HepG2 (cell line): ENCODE measurements around the gene CMTM1. TPM values are rescaled to one million over a fixed set of nuclear protein-coding genes. Genes with fewer than 3 reads are reported as not detected.

Experiments used
- ATAC-seq: fragments of 200-7000 bp; cut with Tn5 transposase; 3 replicates; pipeline ENCODE4 v1.9.1; 2020; ENCODE audit warnings: mild to moderate bottlenecking, moderate library complexity
- BruUV-seq: library from RNA; stranded (reverse); fragments of 400-500 nt; replicated peaks from 2 replicates; lab custom pipeline; 2021; lab: Mats Ljungman, UMichigan
- CTCF ChIA-PET: fragments of 300-600 bp; formaldehyde crosslinking; extraction: SDS; loops from one replicate; lab custom pipeline; 2021; ENCODE audit warnings: low total read pairs, inconsistent platforms, low intra/inter-chr PET ratio; lab: Yijun Ruan, JAX
- POLR2A ChIA-PET: fragments of 350-600 bp; sonication (Branson Sonifier 250); formaldehyde crosslinking; loops from one replicate; lab custom pipeline; 2020; ENCODE audit warnings: antibody characterized with exemption, inconsistent platforms; lab: Yijun Ruan, JAX
- DNase-seq: peaks from one replicate; pipeline ENCODE4 v3.0.0-alpha.2; 2015; ENCODE audit warnings: low spot score
- FAIRE-seq: peaks from 3 replicates; lab custom pipeline; 2011; peaks lifted over from hg19 to GRCh38; lab: Jason Lieb, UNC
- H2AFZ ChIP-seq: one replicate; pipeline ENCODE4 v1.6.1; 2011; ENCODE audit warnings: low read length, inconsistent platforms
- H3K27ac ChIP-seq: fragments of 300-600 bp; 3 replicates; pipeline ENCODE4 v1.8.0; 2011; ENCODE audit warnings: mixed run types, mild to moderate bottlenecking, mixed read lengths, low read length, inconsistent platforms; ENCODE audit not compliant: insufficient read depth; ENCODE audit errors: extremely low read length
- H3K27me3 ChIP-seq, 2 experiments: fragments of 200-600 bp in 1 of 2; 2 replicates in 1 of 2; 3 replicates in 1 of 2; pipeline versions ENCODE4 v1.6.0 to v1.8.0; 2011; ENCODE audit warnings: low read length in 2 of 2, mild to moderate bottlenecking in 2 of 2, moderate library complexity in 2 of 2, inconsistent platforms in 1 of 2; ENCODE audit not compliant: insufficient read depth in 2 of 2, control insufficient read depth in 1 of 2
- H3K36me3 ChIP-seq, 2 experiments: fragments of 200-600 bp in 1 of 2; replicated peaks in 1 of 2; 2 replicates in 1 of 2; 3 replicates in 1 of 2; pipeline versions ENCODE4 v1.5.1 to v1.8.0; 2011; ENCODE audit warnings: low read length in 2 of 2, inconsistent platforms in 1 of 2; ENCODE audit not compliant: insufficient read depth in 2 of 2, control insufficient read depth in 1 of 2
- H3K4me1 ChIP-seq: 2 replicates; pipeline ENCODE4 v1.5.1; 2012; ENCODE audit warnings: low read length, inconsistent platforms; ENCODE audit not compliant: insufficient read depth
- H3K4me2 ChIP-seq: 2 replicates; pipeline ENCODE4 v1.6.0; 2011; ENCODE audit warnings: low read depth, low read length, inconsistent platforms
- H3K4me3 ChIP-seq, 3 experiments: fragments of 200-600 bp in 1 of 3; sonication (generic), shearing (Covaris generic) in 1 of 3; replicated peaks in 1 of 3; 2 replicates each; pipeline ENCODE4 v1.5.1; 2011 to 2016; ENCODE audit warnings: low read length in 3 of 3, inconsistent platforms in 2 of 3, low read depth in 2 of 3, mild to moderate bottlenecking in 2 of 3, control low read depth in 1 of 3, mixed read lengths in 1 of 3; ENCODE audit not compliant: insufficient read depth in 1 of 3
- H3K79me2 ChIP-seq: one replicate; pipeline ENCODE4 v1.6.1; 2011; ENCODE audit warnings: low read length, inconsistent platforms; ENCODE audit not compliant: insufficient read depth
- H3K9ac ChIP-seq: 2 replicates; pipeline ENCODE4 v1.6.0; 2011; ENCODE audit warnings: mild to moderate bottlenecking, low read depth, low read length, inconsistent platforms; ENCODE audit not compliant: insufficient read depth
- H3K9me3 ChIP-seq: 2 replicates; pipeline ENCODE4 v1.5.1; 2012; ENCODE audit warnings: mild to moderate bottlenecking, low read length
- H4K20me1 ChIP-seq: 2 replicates; pipeline ENCODE4 v1.6.0; 2011; ENCODE audit warnings: inconsistent platforms, mild to moderate bottlenecking, low read length, moderate library complexity; ENCODE audit not compliant: insufficient read depth
- FOXA3 ChIP-seq: IDR thresholded peaks from 2 replicates; pipeline ENCODE4 v1.6.1; 2016; ENCODE audit warnings: missing genetic modification reagents, missing compliant biosample characterization
- SMAD3 ChIP-seq: sonication (generic); formaldehyde crosslinking; IDR thresholded peaks from 2 replicates; pipeline ENCODE4 v1.4.0; 2020; ENCODE audit warnings: missing genetic modification reagents
- SRF ChIP-seq: IDR thresholded peaks from 2 replicates; pipeline ENCODE4 v1.6.1; 2011; ENCODE audit warnings: mild to moderate bottlenecking, low read depth, low read length, moderate library complexity
- ZNF605 ChIP-seq: sonication (generic); formaldehyde crosslinking; IDR thresholded peaks from 2 replicates; pipeline ENCODE4 v1.8.0; 2022; ENCODE audit warnings: mild to moderate bottlenecking, missing genetic modification reagents
- ZNF878 ChIP-seq: sonication (generic); formaldehyde crosslinking; IDR thresholded peaks from 2 replicates; pipeline ENCODE4 v1.8.1; 2023; ENCODE audit warnings: mild to moderate bottlenecking, missing genetic modification reagents, moderate library complexity
- WGBS: methylation state at CpG from one replicate; pipeline ENCODE4 v1.1.6; 2017; ENCODE audit warnings: low lambda C conversion rate; 5-methylcytosine and 5-hydroxymethylcytosine counted together
- in situ Hi-C: cut with HindIII; loops from 2 replicates; pipeline ENCODE4 v1.10.0; 2017; ENCODE audit warnings: low pct_unique_long_range_greater_than_20kb; ENCODE audit not compliant: extremely low pct_ligation_motif_present
- intact Hi-C: fragments of 100-400 bp; cut with micrococcal nuclease; formaldehyde crosslinking; loops from one replicate; pipeline ENCODE4 v1.10.0; 2022; ENCODE audit not compliant: unreplicated experiment
- polyA plus RNA-seq, 8 experiments: library from polyadenylated mRNA; depleted of rRNA in 3 of 8; stranded (reverse) in 7 of 8; unstranded in 1 of 8; fragments of >200 nt; fragmentation: Illumina TruSeq in 4 of 8; extraction: Trizol in 4 of 8; gene quantifications; 2 replicates each; pipeline versions ENCODE4 v1.2.1 to v1.2.3, GENCODE V29; 2011 to 2016; ENCODE audit warnings: low read depth in 4 of 8, missing spikeins in 1 of 8, mixed read lengths in 1 of 8; ENCODE audit not compliant: insufficient read depth in 1 of 8
- total RNA-seq, 5 experiments: library from RNA; depleted of rRNA; stranded (reverse); fragments of >200 nt; fragmentation: Illumina TruSeq; extraction: Trizol; gene quantifications; 2 replicates each; pipeline ENCODE4 v1.2.3, GENCODE V29; 2016; ENCODE audit warnings: low read depth in 1 of 5
- TF ChIP-seq, protein P1 (sequence below): sonication (generic); formaldehyde crosslinking; IDR thresholded peaks from 2 replicates; pipeline ENCODE4 v1.4.0; 2020; ENCODE audit warnings: missing genetic modification reagents
- TF ChIP-seq, protein P2 (sequence below): sonication (generic); formaldehyde crosslinking; IDR thresholded peaks from 2 replicates; pipeline ENCODE4 v1.5.0; 2020; ENCODE audit warnings: mild to moderate bottlenecking, missing genetic modification reagents
- TF ChIP-seq, protein P3 (sequence below): sonication (generic); formaldehyde crosslinking; IDR thresholded peaks from 2 replicates; pipeline ENCODE4 v1.8.1; 2023; ENCODE audit warnings: missing genetic modification reagents, inconsistent platforms, borderline replicate concordance
- TF ChIP-seq, protein P4 (sequence below), 2 experiments: sonication (generic) in 1 of 2; formaldehyde crosslinking in 1 of 2; IDR thresholded peaks; 2 replicates each; pipeline versions ENCODE4 v1.4.0 to v1.6.1; 2016 to 2020; ENCODE audit warnings: borderline replicate concordance in 1 of 2, low read depth in 1 of 2, mild to moderate bottlenecking in 1 of 2, missing genetic modification reagents in 1 of 2

Gene CMTM1
- total and polyA plus RNA-seq, 2 of the 13 experiments (the other 11 are each of a cell fraction or from before 2014, with no cell fraction given) = 1.7 to 2.9 TPM

DNA sequence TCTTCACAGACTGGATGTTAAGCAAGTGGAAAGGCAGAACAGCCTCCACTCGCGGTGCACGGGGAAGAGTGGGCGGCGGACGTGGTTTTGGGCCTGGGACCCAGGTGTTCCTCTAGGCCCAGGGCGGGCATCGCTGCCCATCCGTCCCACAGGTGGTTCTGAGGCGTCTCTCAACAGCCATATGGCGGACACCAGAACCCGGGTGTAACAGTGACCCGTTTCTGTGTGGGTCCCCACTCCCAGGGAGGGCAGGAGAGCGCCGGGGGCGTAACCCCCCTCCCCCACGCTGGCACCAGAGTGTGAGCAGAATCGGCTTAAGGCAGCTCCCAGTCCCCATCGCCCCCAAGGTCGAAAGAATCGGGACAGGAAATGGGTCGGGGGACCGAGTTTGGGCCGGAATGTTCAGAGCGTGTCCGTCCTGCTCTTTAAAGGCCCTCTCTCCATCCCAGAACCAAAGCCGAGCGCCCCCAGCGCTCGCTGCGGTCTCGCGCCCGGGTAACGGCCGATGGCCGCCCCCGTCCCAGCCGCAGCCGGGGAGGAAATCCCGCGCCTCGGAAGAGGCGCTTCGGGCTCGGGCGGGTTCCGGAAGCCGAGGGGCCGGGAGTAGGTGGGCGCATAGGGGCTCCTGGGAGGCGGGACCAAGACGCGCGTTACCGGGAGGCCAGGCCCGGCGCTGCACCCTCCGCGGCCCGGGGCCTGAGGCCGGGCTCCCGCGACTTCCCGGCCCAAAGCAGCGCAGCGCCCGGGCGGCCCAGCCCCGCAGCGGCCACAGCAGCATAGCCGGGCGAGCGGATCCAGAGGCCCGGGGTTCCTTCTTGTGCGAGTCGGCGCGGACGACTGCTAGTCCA lies 16.7 kb upstream of the CMTM1 start, which contains the start of gene TK2:
Gene TK2, minus strand, starts transcription at position 839 of the 848 bp plus-strand sequence. Its CDS starts 61 bp downstream, at position 778.
- ATAC-seq = peak; percentile 61
- no peaks in the 10 kb centered on the region; a peak in 1 of 5 replicates for H3K36me3 ChIP-seq
- FAIRE-seq = no peak
- in situ Hi-C loops = no loop called here
- no peaks in the 10 kb centered on the region for H3K9me3 ChIP-seq
- POLR2A ChIA-PET = interaction anchor here (0.8 to 3.3 kb wide), 7 partner anchors 9 to 141 kb away, joined by 3 to 23 read pairs (median 5); partner anchors contain the start of gene CMTM3
- DNase-seq = peak; percentile 37
- peak within 1 kb of the TSS; percentile 87 for H3K27ac ChIP-seq
- H3K79me2 ChIP-seq = peaks cover 18% of the 10 kb centered on the region
- peak within 1 kb of the TSS; percentile 95 for H3K4me2 ChIP-seq
- intact Hi-C loops = no loop called here
- H3K4me1 ChIP-seq = peaks cover 59% of the 10 kb centered on the region
- no peak within 1 kb of the TSS for H2AFZ ChIP-seq
- H3K27me3 ChIP-seq = no peaks in the 10 kb centered on the region
- 28% methylated on average over 34 of the region's 80 CpGs for whole genome bisulfite sequencing
- CTCF ChIA-PET = interaction anchor here (1.3 kb wide), 1 partner anchor 71 kb away, joined by 5 read pairs; no protein-coding TSS in a partner anchor
- no peaks in the 10 kb centered on the region for H4K20me1 ChIP-seq
- peak within 1 kb of the TSS; percentile 58 to 83 (median 79) for H3K4me3 ChIP-seq
- TSS peak; percentile 64 for BruUV-seq
- peak within 1 kb of the TSS; percentile 95 for H3K9ac ChIP-seq
- TF ChIP-seq, protein P1, sequence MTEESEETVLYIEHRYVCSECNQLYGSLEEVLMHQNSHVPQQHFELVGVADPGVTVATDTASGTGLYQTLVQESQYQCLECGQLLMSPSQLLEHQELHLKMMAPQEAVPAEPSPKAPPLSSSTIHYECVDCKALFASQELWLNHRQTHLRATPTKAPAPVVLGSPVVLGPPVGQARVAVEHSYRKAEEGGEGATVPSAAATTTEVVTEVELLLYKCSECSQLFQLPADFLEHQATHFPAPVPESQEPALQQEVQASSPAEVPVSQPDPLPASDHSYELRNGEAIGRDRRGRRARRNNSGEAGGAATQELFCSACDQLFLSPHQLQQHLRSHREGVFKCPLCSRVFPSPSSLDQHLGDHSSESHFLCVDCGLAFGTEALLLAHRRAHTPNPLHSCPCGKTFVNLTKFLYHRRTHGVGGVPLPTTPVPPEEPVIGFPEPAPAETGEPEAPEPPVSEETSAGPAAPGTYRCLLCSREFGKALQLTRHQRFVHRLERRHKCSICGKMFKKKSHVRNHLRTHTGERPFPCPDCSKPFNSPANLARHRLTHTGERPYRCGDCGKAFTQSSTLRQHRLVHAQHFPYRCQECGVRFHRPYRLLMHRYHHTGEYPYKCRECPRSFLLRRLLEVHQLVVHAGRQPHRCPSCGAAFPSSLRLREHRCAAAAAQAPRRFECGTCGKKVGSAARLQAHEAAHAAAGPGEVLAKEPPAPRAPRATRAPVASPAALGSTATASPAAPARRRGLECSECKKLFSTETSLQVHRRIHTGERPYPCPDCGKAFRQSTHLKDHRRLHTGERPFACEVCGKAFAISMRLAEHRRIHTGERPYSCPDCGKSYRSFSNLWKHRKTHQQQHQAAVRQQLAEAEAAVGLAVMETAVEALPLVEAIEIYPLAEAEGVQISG (CRISPR knock-in tag) = peak; percentile 82
- TF ChIP-seq, protein P2, sequence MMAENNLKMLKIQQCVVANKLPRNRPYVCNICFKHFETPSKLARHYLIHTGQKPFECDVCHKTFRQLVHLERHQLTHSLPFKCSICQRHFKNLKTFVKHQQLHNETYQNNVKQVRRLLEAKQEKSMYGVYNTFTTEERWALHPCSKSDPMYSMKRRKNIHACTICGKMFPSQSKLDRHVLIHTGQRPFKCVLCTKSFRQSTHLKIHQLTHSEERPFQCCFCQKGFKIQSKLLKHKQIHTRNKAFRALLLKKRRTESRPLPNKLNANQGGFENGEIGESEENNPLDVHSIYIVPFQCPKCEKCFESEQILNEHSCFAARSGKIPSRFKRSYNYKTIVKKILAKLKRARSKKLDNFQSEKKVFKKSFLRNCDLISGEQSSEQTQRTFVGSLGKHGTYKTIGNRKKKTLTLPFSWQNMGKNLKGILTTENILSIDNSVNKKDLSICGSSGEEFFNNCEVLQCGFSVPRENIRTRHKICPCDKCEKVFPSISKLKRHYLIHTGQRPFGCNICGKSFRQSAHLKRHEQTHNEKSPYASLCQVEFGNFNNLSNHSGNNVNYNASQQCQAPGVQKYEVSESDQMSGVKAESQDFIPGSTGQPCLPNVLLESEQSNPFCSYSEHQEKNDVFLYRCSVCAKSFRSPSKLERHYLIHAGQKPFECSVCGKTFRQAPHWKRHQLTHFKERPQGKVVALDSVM (CRISPR knock-in tag) = peak; percentile 72
- TF ChIP-seq, protein P3, sequence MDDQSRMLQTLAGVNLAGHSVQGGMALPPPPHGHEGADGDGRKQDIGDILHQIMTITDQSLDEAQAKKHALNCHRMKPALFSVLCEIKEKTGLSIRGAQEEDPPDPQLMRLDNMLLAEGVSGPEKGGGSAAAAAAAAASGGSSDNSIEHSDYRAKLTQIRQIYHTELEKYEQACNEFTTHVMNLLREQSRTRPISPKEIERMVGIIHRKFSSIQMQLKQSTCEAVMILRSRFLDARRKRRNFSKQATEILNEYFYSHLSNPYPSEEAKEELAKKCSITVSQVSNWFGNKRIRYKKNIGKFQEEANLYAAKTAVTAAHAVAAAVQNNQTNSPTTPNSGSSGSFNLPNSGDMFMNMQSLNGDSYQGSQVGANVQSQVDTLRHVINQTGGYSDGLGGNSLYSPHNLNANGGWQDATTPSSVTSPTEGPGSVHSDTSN (CRISPR knock-in tag) = no peak
- TF ChIP-seq ZNF878 (CRISPR knock-in tag) (peak; percentile 17; the same call in 1 of the 2 replicates), SMAD3 (CRISPR knock-in tag) (no peak), ZNF605 (CRISPR knock-in tag) (no peak), FOXA3 (no peak), SRF (no peak)
- TF ChIP-seq, protein P4, sequence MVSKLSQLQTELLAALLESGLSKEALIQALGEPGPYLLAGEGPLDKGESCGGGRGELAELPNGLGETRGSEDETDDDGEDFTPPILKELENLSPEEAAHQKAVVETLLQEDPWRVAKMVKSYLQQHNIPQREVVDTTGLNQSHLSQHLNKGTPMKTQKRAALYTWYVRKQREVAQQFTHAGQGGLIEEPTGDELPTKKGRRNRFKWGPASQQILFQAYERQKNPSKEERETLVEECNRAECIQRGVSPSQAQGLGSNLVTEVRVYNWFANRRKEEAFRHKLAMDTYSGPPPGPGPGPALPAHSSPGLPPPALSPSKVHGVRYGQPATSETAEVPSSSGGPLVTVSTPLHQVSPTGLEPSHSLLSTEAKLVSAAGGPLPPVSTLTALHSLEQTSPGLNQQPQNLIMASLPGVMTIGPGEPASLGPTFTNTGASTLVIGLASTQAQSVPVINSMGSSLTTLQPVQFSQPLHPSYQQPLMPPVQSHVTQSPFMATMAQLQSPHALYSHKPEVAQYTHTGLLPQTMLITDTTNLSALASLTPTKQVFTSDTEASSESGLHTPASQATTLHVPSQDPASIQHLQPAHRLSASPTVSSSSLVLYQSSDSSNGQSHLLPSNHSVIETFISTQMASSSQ (IDR thresholded peaks at IDR 0.05; ENCODE audit: low read depth) = no peak
- TF ChIP-seq, protein P4 (CRISPR knock-in tag; IDR thresholded peaks at IDR 0.05; ENCODE audit: borderline replicate concordance) = peak; percentile 57; the same call in 1 of the 2 replicates
